ENCODE data around the gene SMIM27. TPM values are rescaled to one million over a fixed set of nuclear protein-coding genes. Genes with fewer than 3 reads are reported as not detected.

SMIM27 gene
- total and polyA plus RNA-seq, 2 of the 8 experiments (the other 6 are each of a cell fraction or from before 2014, with no cell fraction given), result 3.6 to 18.1 TPM

GRCh38 chr9:32558408-32558934, 6.3 kb downstream of the SMIM27 start (continued):
- TF ChIP-seq EGR1 (IDR thresholded peaks at IDR 0.05; ENCODE audit: borderline replicate concordance, low read depth, low read length) (no peak), SAP30 (IDR thresholded peaks at IDR 0.05; ENCODE audit: insufficient read depth, insufficient replicate concordance, low read length) (no peak), SUZ12 (IDR thresholded peaks at IDR 0.05; ENCODE audit: low read length) (no peak), EZH2 (IDR thresholded peaks at IDR 0.05; ENCODE audit: low read depth, low read length, severe bottlenecking) (no peak), EP300 (IDR thresholded peaks at IDR 0.05; ENCODE audit: borderline replicate concordance in 1 of 2, low read depth in 2 of 2, low read length in 2 of 2) (no peak), SP1 (IDR thresholded peaks at IDR 0.05; ENCODE audit: low read depth, low read length) (no peak), MAFK (IDR thresholded peaks at IDR 0.05; ENCODE audit: low read depth, low read length) (no peak), PHF8 (conservative IDR thresholded peaks at IDR 0.05; ENCODE audit: low read depth, low read length) (no peak)

Data from H1 (cell line).